ENCODE results near the gene FGD2. TPM values are rescaled to one million over a fixed set of nuclear protein-coding genes. Genes with fewer than 3 reads are reported as not detected.

FGD2 gene
- polyA plus RNA-seq, 3 donors from 2014 or later: 0.77 to 3.6 (median 1.9) TPM

DNA sequence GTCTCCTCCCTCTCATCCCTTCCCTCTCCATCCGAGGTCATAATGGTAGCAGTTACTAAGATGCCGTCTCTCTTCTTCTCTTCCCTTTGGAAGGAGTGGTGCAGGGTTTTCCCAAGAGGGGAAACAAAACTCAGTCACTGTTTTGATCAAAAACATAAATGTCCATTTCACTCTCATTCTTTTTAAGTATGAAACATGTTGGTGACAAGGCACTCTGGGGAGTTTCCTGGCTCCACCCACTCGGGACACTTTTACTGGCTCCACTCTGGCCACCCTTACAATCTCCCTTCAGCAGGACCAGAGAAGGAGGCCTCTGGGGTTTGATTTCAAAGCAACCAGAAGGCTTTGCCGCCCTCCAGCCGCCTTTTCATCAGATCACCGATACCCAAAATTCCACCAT lies 57.0 kb downstream of the FGD2 start:
- no peak for DNase-seq
- H3K27me3 Mint-ChIP-seq (ENCODE audit: low read depth in 3 of 3): peaks cover 0 to 2% (median 0%) of the 10 kb centered on the region in 3 donors
- no peaks in the 10 kb centered on the region for H3K36me3 Mint-ChIP-seq
- H3K27ac Mint-ChIP-seq: no peak overlapping the region
- H3K4me1 Mint-ChIP-seq: no peaks in the 10 kb centered on the region
- no peak overlapping the region for H3K4me3 Mint-ChIP-seq
- H3K9me3 Mint-ChIP-seq: no peaks in the 10 kb centered on the region

- H3K36me3 Mint-ChIP-seq: no peaks in the 10 kb centered on the region
These were observed 63.2 kb downstream of the FGD2 start for GRCh38 chr6:37068356-37069270.

GRCh38 chr6:37069639-37070038 lies 64.2 kb downstream of the FGD2 start:
- DNase-seq: no peak
- Mint-ChIP-seq H3K4me1 (peaks cover 37 to 48% of the 10 kb centered on the region in 2 donors), H3K27me3 (ENCODE audit: low read depth in 3 of 3) (peaks cover 0 to 2% (median 0%) of the 10 kb centered on the region in 3 donors), H3K4me3 (peak overlapping the region in 1 of 5 donors; percentile 35), H3K36me3 (no peaks in the 10 kb centered on the region), H3K9me3 (no peaks in the 10 kb centered on the region), H3K27ac (peak overlapping the region in 1 of 6 donors; percentile 3)

More at GRCh38 chr6:37068356-37069270, 63.2 kb downstream of the FGD2 start:
- Mint-ChIP-seq H3K4me1 (peaks cover 32 to 46% of the 10 kb centered on the region in 2 donors), H3K9me3 (no peaks in the 10 kb centered on the region), H3K27ac (peak overlapping the region in 4 of 6 donors; percentile 34 to 68 (median 46)), H3K4me3 (peak overlapping the region in 3 of 5 donors; percentile 21 to 75 (median 44)), H3K27me3 (ENCODE audit: low read depth in 3 of 3) (peaks cover 0 to 4% (median 0%) of the 10 kb centered on the region in 3 donors)
- peak in 1 of 3 donors; percentile 48 for DNase-seq

DNA sequence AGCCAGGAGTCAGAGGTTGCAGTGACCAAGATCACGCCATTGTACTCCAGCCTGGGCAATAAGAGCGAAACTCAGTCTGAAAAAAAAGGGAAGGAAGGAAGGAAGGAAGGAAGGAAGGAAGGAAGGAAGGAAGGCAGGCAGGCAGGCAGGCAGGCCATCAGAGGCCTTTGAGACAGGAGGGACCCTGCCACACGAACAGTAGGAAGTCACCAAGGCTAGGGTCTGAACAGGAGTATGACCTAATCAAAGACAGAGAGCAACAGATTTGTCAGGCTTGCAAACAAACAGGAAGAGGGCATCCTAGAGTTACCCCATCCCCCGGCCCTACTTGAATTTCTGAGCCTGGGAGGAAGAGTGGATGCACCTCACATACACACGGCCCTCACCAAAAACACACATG lies 67.1 kb downstream of the FGD2 start:
- peak overlapping the region; percentile 61 to 94 (median 81) for H3K27ac Mint-ChIP-seq
- no peak for DNase-seq
- no peaks in the 10 kb centered on the region for H3K9me3 Mint-ChIP-seq
- peaks cover 0 to 3% (median 2%) of the 10 kb centered on the region in 3 donors for H3K27me3 Mint-ChIP-seq (ENCODE audit: low read depth in 3 of 3)
- peaks cover 37 to 48% of the 10 kb centered on the region in 2 donors for H3K4me1 Mint-ChIP-seq
- H3K36me3 Mint-ChIP-seq: no peaks in the 10 kb centered on the region
- H3K4me3 Mint-ChIP-seq: peak overlapping the region; percentile 65 to 81 (median 77)

- H3K27ac Mint-ChIP-seq: peak overlapping the region in 2 of 6 donors; percentile 23 to 54
- H3K9me3 Mint-ChIP-seq: no peaks in the 10 kb centered on the region
- peaks cover 2 to 3% (median 3%) of the 10 kb centered on the region in 3 donors for H3K27me3 Mint-ChIP-seq (ENCODE audit: low read depth in 3 of 3)
- no peak for DNase-seq
- H3K4me3 Mint-ChIP-seq: no peak overlapping the region
- H3K36me3 Mint-ChIP-seq: no peaks in the 10 kb centered on the region
- H3K4me1 Mint-ChIP-seq: peaks cover 35 to 37% of the 10 kb centered on the region in 2 donors
These were observed 68.8 kb downstream of the FGD2 start for GRCh38 chr6:37074053-37074827.

- Mint-ChIP-seq H3K9me3 (no peaks in the 10 kb centered on the region), H3K4me1 (peaks cover 14 to 16% of the 10 kb centered on the region in 2 donors), H3K27ac (no peak overlapping the region), H3K36me3 (no peaks in the 10 kb centered on the region), H3K4me3 (no peak overlapping the region), H3K27me3 (ENCODE audit: low read depth in 3 of 3) (peaks cover 1 to 6% (median 3%) of the 10 kb centered on the region in 3 donors)
- DNase-seq: no peak
These were observed 71.9 kb downstream of the FGD2 start for GRCh38 chr6:37077191-37077904.

DNA sequence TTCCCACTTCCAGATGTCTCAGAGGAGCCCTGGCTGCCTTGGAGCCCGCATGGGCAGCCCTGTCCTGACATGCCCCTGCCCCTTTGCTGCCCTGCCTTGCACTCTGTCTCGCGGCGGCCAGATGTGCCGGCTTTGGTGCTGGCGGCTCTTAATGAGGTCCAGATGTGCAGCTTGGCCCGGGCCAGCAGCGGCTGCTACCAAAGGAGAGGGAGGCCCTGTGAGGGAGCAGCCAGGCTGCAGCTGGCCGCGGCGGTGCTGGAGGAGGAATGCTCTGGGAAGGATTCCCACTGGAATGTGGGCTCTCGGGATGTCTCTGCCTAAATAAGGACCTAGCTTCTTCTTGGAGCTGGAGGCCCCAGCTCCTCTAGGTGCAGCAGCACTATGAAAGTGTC lies 72.4 kb downstream of the FGD2 start:
- H3K36me3 Mint-ChIP-seq: no peaks in the 10 kb centered on the region
- peaks cover 9 to 11% of the 10 kb centered on the region in 2 donors for H3K4me1 Mint-ChIP-seq
- no peak overlapping the region for H3K27ac Mint-ChIP-seq
- H3K9me3 Mint-ChIP-seq: no peaks in the 10 kb centered on the region
- H3K4me3 Mint-ChIP-seq: no peak overlapping the region
- no peak for DNase-seq
- peaks cover 0 to 6% (median 3%) of the 10 kb centered on the region in 3 donors for H3K27me3 Mint-ChIP-seq (ENCODE audit: low read depth in 3 of 3)

Other genes with a start within 250 kb of the FGD2 start
- under 1 TPM; 0.29 to 0.52 (median 0.49) TPM for gene CPNE5, start 166.2 kb upstream of the FGD2 start, polyA plus RNA-seq
- gene PPIL1, start 130.9 kb upstream of the FGD2 start, polyA plus RNA-seq: 10 to 100 TPM; 10.8 to 18.1 (median 15.1) TPM
- 10 to 100 TPM; 26.8 to 54.2 (median 43.8) TPM for gene C6orf89, start 119.7 kb upstream of the FGD2 start, polyA plus RNA-seq
- gene PI16, start 50.9 kb upstream of the FGD2 start, polyA plus RNA-seq: 1 to 10 TPM; 3.6 to 6.9 (median 3.6) TPM
- gene MTCH1, start 19.5 kb upstream of the FGD2 start, polyA plus RNA-seq: 100 to 1,000 TPM in 1 of 3 donors, 10 to 100 TPM in 2; 86.0 to 116 (median 94.7) TPM
- 100 to 1,000 TPM in 2 of 3 donors, 10 to 100 TPM in 1; 90.5 to 197 (median 117) TPM for gene PIM1, start 164.5 kb downstream of the FGD2 start, polyA plus RNA-seq